Type B pancreatic cell (in vitro differentiated cells): Measurements from ENCODE around the gene DNAJA3. TPM values are rescaled to one million over a fixed set of nuclear protein-coding genes. Genes with fewer than 3 reads are reported as not detected.

Experiments used
- DNase-seq: peaks from one replicate; pipeline ENCODE4 v3.0.0; 2021; ENCODE audit warnings: mixed read lengths; ENCODE audit not compliant: unreplicated experiment; ENCODE audit errors: extremely low spot score
- H3K27ac Mint-ChIP-seq: 2 replicates; pipeline ENCODE4 v1.8.0; 2021; ENCODE audit warnings: mild to moderate bottlenecking, mixed read lengths
- H3K27me3 Mint-ChIP-seq: 2 replicates; pipeline ENCODE4 v1.8.0; 2021; ENCODE audit warnings: mixed read lengths
- H3K36me3 Mint-ChIP-seq: 2 replicates; pipeline ENCODE4 v1.8.0; 2021; ENCODE audit warnings: mixed read lengths
- H3K4me1 Mint-ChIP-seq: one replicate; pipeline ENCODE4 v1.8.0; 2021; ENCODE audit warnings: mixed read lengths; ENCODE audit not compliant: unreplicated experiment
- H3K4me3 Mint-ChIP-seq: 2 replicates; pipeline ENCODE4 v1.8.0; 2021; ENCODE audit warnings: mild to moderate bottlenecking, mixed read lengths
- H3K9me3 Mint-ChIP-seq: 2 replicates; pipeline ENCODE4 v1.8.0; 2021; ENCODE audit warnings: mixed read lengths
- CTCF ChIP-seq: fragments of 200-600 bp; sonication (generic); conservative IDR thresholded peaks from 2 replicates; pipeline ENCODE4 v1.5.0; 2021; ENCODE audit warnings: antibody characterized with exemption, mild to moderate bottlenecking
- total RNA-seq: library from RNA; stranded (reverse); gene quantifications from 2 replicates; pipeline ENCODE4 v1.2.1, GENCODE V29; 2021; ENCODE audit warnings: low replicate concordance

Gene DNAJA3
- total RNA-seq, 1 donor from 2014 or later = 46.5 TPM

- Mint-ChIP-seq H3K4me1 (no peaks in the 10 kb centered on the region), H3K4me3 (no peak overlapping the region), H3K27ac (no peak overlapping the region), H3K9me3 (no peaks in the 10 kb centered on the region), H3K27me3 (no peaks in the 10 kb centered on the region), H3K36me3 (no peaks in the 10 kb centered on the region)
- TF ChIP-seq CTCF = no peak
- DNase-seq = no peak
Observed at GRCh38 chr16:4454623-4455022, 29.0 kb downstream of the DNAJA3 start.

- H3K4me3 Mint-ChIP-seq = no peak overlapping the region
- no peak overlapping the region for H3K27ac Mint-ChIP-seq
- H3K9me3 Mint-ChIP-seq = no peaks in the 10 kb centered on the region
- no peak for TF ChIP-seq CTCF
- H3K36me3 Mint-ChIP-seq = no peaks in the 10 kb centered on the region
- no peaks in the 10 kb centered on the region for H3K27me3 Mint-ChIP-seq
- DNase-seq = no peak
- no peaks in the 10 kb centered on the region for H3K4me1 Mint-ChIP-seq
Observed at GRCh38 chr16:4455081-4455480, 29.4 kb downstream of the DNAJA3 start.

- no peaks in the 10 kb centered on the region for H3K27me3 Mint-ChIP-seq
- DNase-seq = no peak
- TF ChIP-seq CTCF = no peak
- peaks cover 2% of the 10 kb centered on the region for H3K36me3 Mint-ChIP-seq
- no peak overlapping the region for H3K27ac Mint-ChIP-seq
- H3K9me3 Mint-ChIP-seq = no peaks in the 10 kb centered on the region
- H3K4me1 Mint-ChIP-seq = peaks cover 2% of the 10 kb centered on the region
- no peak overlapping the region for H3K4me3 Mint-ChIP-seq
Observed at GRCh38 chr16:4455951-4456350, 30.3 kb downstream of the DNAJA3 start.

- H3K4me3 Mint-ChIP-seq = no peak overlapping the region
- H3K27me3 Mint-ChIP-seq = no peaks in the 10 kb centered on the region
- H3K9me3 Mint-ChIP-seq = no peaks in the 10 kb centered on the region
- no peak for TF ChIP-seq CTCF
- H3K4me1 Mint-ChIP-seq = peaks cover 4% of the 10 kb centered on the region
- H3K36me3 Mint-ChIP-seq = peaks cover 7% of the 10 kb centered on the region
- H3K27ac Mint-ChIP-seq = no peak overlapping the region
- DNase-seq = no peak
Observed at GRCh38 chr16:4460936-4461249, 35.2 kb downstream of the DNAJA3 start.

- no peaks in the 10 kb centered on the region for H3K27me3 Mint-ChIP-seq
- TF ChIP-seq CTCF = no peak
- H3K4me1 Mint-ChIP-seq = peaks cover 4% of the 10 kb centered on the region
- DNase-seq = no peak
- peaks cover 7% of the 10 kb centered on the region for H3K36me3 Mint-ChIP-seq
- H3K27ac Mint-ChIP-seq = no peak overlapping the region
- H3K4me3 Mint-ChIP-seq = no peak overlapping the region
- H3K9me3 Mint-ChIP-seq = no peaks in the 10 kb centered on the region
Observed at GRCh38 chr16:4461250-4462085, 35.8 kb downstream of the DNAJA3 start.
